ENCODE results near the gene HNRNPAB.

The HNRNPAB gene

GRCh38 chr5:178211095-178212048 lies 7.0 kb downstream of the HNRNPAB start:
- H3K79me2 ChIP-seq (ENCODE audit: low read length) = peaks cover 73% of the 10 kb centered on the region

GRCh38 chr5:178212241-178213002 lies 8.1 kb downstream of the HNRNPAB start:
- Histone ChIP-seq H2AFZ (ENCODE audit: low read depth, low read length) (no peak overlapping the region), H3K9me3 (ENCODE audit: insufficient read depth, low read length) (no peaks in the 10 kb centered on the region), H3K27ac (ENCODE audit: low read length) (no peak overlapping the region), H3K79me2 (ENCODE audit: low read length) (peaks cover 67% of the 10 kb centered on the region), H3K9ac (ENCODE audit: low read length) (no peak overlapping the region), H3K36me3 (replicated peaks; ENCODE audit: low read depth, low read length) (peaks cover 93% of the 10 kb centered on the region), H3K27me3 (ENCODE audit: low read depth, low read length) (no peaks in the 10 kb centered on the region), H3K4me2 (ENCODE audit: low read length) (no peak overlapping the region), H3K4me3 (ENCODE audit: low read length) (no peak overlapping the region), H3K4me1 (ENCODE audit: low read length) (no peaks in the 10 kb centered on the region), H4K20me1 (ENCODE audit: insufficient read depth, low read length) (peaks cover 57% of the 10 kb centered on the region)
- no peak for TF ChIP-seq EZH2phosphoT487 (IDR thresholded peaks at IDR 0.05; ENCODE audit: low read depth)

More at GRCh38 chr5:178211095-178212048, 7.0 kb downstream of the HNRNPAB start:
- peaks cover 9% of the 10 kb centered on the region for H3K4me1 ChIP-seq (ENCODE audit: low read length)
- H3K27ac ChIP-seq (ENCODE audit: low read length) = no peak overlapping the region
- no peaks in the 10 kb centered on the region for H3K27me3 ChIP-seq (ENCODE audit: low read depth, low read length)
- H3K9me3 ChIP-seq (ENCODE audit: insufficient read depth, low read length) = no peaks in the 10 kb centered on the region
- TF ChIP-seq, protein P1, sequence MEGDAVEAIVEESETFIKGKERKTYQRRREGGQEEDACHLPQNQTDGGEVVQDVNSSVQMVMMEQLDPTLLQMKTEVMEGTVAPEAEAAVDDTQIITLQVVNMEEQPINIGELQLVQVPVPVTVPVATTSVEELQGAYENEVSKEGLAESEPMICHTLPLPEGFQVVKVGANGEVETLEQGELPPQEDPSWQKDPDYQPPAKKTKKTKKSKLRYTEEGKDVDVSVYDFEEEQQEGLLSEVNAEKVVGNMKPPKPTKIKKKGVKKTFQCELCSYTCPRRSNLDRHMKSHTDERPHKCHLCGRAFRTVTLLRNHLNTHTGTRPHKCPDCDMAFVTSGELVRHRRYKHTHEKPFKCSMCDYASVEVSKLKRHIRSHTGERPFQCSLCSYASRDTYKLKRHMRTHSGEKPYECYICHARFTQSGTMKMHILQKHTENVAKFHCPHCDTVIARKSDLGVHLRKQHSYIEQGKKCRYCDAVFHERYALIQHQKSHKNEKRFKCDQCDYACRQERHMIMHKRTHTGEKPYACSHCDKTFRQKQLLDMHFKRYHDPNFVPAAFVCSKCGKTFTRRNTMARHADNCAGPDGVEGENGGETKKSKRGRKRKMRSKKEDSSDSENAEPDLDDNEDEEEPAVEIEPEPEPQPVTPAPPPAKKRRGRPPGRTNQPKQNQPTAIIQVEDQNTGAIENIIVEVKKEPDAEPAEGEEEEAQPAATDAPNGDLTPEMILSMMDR (IDR thresholded peaks at IDR 0.05; ENCODE audit: low read depth, low read length) = no peak
- TF ChIP-seq EZH2phosphoT487 (IDR thresholded peaks at IDR 0.05; ENCODE audit: low read depth) = no peak
- no peak overlapping the region for H3K4me2 ChIP-seq (ENCODE audit: low read length)
- no peak overlapping the region for H2AFZ ChIP-seq (ENCODE audit: low read depth, low read length)
- H3K9ac ChIP-seq (ENCODE audit: low read length) = no peak overlapping the region
- H3K36me3 ChIP-seq (replicated peaks; ENCODE audit: low read depth, low read length) = peaks cover 97% of the 10 kb centered on the region
- H4K20me1 ChIP-seq (ENCODE audit: insufficient read depth, low read length) = peaks cover 68% of the 10 kb centered on the region
- H3K4me3 ChIP-seq (ENCODE audit: low read length) = no peak overlapping the region

DNA sequence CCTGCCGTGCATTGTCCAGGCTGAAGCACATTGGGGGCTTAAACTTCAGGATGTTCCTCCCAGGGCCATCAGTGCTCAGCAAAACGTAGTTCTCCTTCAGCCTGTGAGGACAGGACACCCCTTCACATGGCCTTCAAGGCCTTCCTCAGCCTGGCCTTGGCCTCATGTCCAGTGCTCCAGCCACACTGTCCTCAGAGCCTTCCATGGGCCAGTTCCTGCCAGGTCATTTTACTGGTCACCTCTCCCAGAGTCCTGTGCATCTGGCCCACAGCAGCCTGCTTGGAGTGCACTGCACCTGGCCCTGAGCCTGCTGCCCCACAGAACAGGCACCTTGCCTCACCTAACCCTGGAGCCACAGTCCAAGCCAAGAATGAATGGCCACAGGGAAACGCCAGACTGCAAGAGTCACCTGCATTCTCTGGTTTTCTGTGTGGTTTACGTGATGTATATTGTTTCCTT lies 8.7 kb downstream of the HNRNPAB start:
- H3K9ac ChIP-seq (ENCODE audit: low read length) = no peak overlapping the region
- H3K4me2 ChIP-seq (ENCODE audit: low read length) = no peak overlapping the region
- no peak overlapping the region for H2AFZ ChIP-seq (ENCODE audit: low read depth, low read length)
- H3K4me1 ChIP-seq (ENCODE audit: low read length) = no peaks in the 10 kb centered on the region
- TF ChIP-seq, protein P1 (IDR thresholded peaks at IDR 0.05; ENCODE audit: low read depth, low read length) = no peak
- TF ChIP-seq EZH2phosphoT487 (IDR thresholded peaks at IDR 0.05; ENCODE audit: low read depth) = no peak
- peaks cover 60% of the 10 kb centered on the region for H3K79me2 ChIP-seq (ENCODE audit: low read length)
- no peak overlapping the region for H3K27ac ChIP-seq (ENCODE audit: low read length)
- H3K36me3 ChIP-seq (replicated peaks; ENCODE audit: low read depth, low read length) = peaks cover 87% of the 10 kb centered on the region
- no peaks in the 10 kb centered on the region for H3K27me3 ChIP-seq (ENCODE audit: low read depth, low read length)
- H3K4me3 ChIP-seq (ENCODE audit: low read length) = no peak overlapping the region
- no peaks in the 10 kb centered on the region for H3K9me3 ChIP-seq (ENCODE audit: insufficient read depth, low read length)
- peaks cover 51% of the 10 kb centered on the region for H4K20me1 ChIP-seq (ENCODE audit: insufficient read depth, low read length)

- H3K36me3 ChIP-seq (replicated peaks; ENCODE audit: low read depth, low read length) = peaks cover 85% of the 10 kb centered on the region
- peaks cover 44% of the 10 kb centered on the region for H4K20me1 ChIP-seq (ENCODE audit: insufficient read depth, low read length)
- peaks cover 53% of the 10 kb centered on the region for H3K79me2 ChIP-seq (ENCODE audit: low read length)
Measured at GRCh38 chr5:178213748-178214151, 9.4 kb downstream of the HNRNPAB start.

More at GRCh38 chr5:178213748-178214151, 9.4 kb downstream of the HNRNPAB start:
- no peaks in the 10 kb centered on the region for H3K27me3 ChIP-seq (ENCODE audit: low read depth, low read length)
- H3K27ac ChIP-seq (ENCODE audit: low read length) = no peak overlapping the region
- H3K9me3 ChIP-seq (ENCODE audit: insufficient read depth, low read length) = no peaks in the 10 kb centered on the region
- H3K9ac ChIP-seq (ENCODE audit: low read length) = no peak overlapping the region
- H3K4me1 ChIP-seq (ENCODE audit: low read length) = no peaks in the 10 kb centered on the region
- H3K4me3 ChIP-seq (ENCODE audit: low read length) = no peak overlapping the region
- no peak overlapping the region for H2AFZ ChIP-seq (ENCODE audit: low read depth, low read length)
- TF ChIP-seq EZH2phosphoT487 (IDR thresholded peaks at IDR 0.05; ENCODE audit: low read depth) = no peak
- TF ChIP-seq, protein P1 (IDR thresholded peaks at IDR 0.05; ENCODE audit: low read depth, low read length) = no peak
- no peak overlapping the region for H3K4me2 ChIP-seq (ENCODE audit: low read length)

Data from OCI-LY3 (cell line).